Stimulated activated CD8-positive, alpha-beta memory T cell treated with anti-CD3 and anti-CD28 coated beads, Interleukin-4, amount 100 ng/mL, for 4 hours (primary cell): ENCODE measurements around the gene OTOGL.
"Not testable (repeated sequence)": the region's sequence is repeated elsewhere in the genome, so short reads cannot be mapped to it uniquely, and the experiment has no call there.

Source experiments
- DNase-seq, 2 donors: peaks; one replicate each; pipeline ENCODE4 v3.0.0-alpha.2; 2020; ENCODE audit warnings: low read depth in 2 of 2, low spot score in 1 of 2

Gene OTOGL

GRCh38 chr12:80222261-80222660, 122.9 kb downstream of the OTOGL start:
- DNase-seq = no peak

DNA sequence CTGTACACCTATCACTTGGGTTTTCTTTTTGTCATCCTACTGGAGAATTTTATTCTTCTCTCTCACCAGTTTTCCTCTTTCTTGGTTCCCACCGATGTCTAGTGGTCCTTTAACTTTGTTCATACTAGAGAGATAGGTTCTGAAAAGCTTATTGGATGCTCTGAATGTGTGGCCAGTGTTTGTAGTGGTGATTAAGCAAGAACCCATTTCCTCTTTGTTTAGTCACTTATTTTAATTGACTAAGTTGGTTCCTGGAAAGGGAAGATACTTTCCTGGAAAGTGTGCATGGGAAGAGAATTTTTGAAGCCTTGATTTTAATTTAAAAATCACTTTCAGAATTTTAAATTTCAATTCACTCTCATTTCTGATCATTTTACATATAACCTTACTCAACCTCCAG, 127.2 kb downstream of the OTOGL start:
- no peak for DNase-seq

GRCh38 chr12:80227904-80228303, 128.6 kb downstream of the OTOGL start:
- not testable (repeated sequence) for DNase-seq

- no peak for DNase-seq
Measured at GRCh38 chr12:80230068-80230467, 130.7 kb downstream of the OTOGL start.

DNA sequence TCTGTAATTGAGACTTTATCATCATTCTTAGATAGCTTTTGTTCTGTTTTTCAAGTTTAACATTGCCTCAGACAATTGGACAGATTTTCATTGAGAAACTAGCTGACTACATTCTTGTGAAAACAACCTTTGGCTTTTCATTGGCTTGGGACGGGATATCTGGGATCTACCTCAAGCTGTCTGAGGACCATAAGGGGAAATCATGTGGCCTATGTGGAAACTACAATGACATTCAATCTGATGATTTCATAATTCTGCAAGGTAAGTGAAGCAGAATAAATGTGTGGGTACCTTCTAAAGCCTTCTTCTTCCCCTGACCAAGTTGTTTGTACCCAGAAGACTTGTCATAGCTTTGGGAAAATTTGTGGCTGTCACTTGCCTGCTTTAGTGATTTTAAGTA, 133.5 kb downstream of the OTOGL start:
- DNase-seq = no peak

DNA sequence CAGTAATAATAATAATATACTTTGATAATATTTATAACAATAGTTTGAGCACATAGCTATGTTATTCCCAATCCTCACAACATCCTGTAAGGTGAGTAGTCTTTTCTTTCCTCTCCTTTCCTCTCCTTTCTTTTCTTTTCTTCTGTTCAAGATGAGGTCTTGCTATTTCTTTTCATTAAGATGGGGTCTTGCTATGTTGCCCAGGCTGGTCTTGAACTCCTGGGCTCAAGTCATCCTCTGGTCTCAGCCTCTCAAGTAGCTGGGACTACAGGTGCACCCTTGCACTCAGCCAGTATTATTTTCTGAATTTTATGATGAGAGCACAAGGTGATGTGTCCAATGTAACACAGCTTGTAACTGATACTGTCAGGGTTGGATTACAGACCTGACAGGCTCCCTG, 134.6 kb downstream of the OTOGL start:
- DNase-seq = no peak

DNA sequence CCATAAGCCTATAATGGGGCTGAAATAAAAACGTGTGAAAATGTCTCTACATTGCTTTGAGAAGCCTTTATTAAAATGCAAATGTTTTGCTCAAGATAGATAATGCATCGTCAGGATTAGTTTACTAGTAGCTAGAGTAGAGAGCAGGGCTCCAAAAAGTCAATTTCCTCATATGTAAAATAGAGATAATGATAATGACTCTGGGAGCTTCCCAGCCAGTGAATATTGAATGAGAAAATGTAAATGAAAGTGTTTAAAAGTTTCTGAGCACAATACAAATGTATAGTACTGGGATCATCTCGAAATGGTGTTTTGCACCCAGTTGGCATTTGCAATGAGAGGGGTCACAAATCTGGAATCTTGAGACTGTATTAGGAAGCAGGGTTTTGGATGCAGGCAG, 135.3 kb downstream of the OTOGL start:
- DNase-seq = no peak

DNA sequence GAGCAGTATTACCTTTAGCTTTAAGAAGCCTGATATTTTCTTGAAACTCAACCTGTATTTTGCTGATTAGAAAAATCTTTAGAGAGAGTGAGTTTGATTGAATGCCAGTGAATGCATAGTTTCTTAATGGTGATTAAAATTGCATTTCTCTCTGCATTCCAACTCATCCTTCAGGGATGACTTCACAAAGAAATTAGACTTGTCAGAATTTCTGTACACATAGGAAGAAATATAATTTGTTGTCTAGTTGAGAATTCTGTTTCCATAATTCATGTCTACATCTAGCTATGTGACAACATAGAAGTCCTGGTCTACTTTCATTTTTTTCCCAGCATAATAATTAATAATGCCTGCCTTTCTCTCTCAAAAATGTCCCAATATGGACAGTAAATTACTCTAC, 136.6 kb downstream of the OTOGL start:
- DNase-seq = no peak

DNA sequence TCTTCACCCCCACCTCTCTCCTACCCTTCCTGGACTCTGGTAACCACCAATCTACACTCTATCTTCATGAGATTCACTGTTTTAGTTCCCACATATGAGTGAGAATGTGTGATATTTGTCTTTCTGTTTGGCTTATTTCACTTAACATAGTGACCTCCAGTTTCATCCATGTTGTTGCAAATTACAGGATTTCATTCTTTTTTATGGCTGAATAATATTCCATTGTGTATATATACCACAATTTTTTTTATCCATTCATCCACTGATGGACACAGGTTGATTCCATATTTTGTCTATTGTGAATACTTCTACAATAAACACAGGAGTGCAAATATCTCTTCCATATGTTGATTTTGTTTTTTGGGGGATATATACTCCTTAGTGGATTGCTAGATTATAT, 140.5 kb downstream of the OTOGL start:
- no peak for DNase-seq

DNA sequence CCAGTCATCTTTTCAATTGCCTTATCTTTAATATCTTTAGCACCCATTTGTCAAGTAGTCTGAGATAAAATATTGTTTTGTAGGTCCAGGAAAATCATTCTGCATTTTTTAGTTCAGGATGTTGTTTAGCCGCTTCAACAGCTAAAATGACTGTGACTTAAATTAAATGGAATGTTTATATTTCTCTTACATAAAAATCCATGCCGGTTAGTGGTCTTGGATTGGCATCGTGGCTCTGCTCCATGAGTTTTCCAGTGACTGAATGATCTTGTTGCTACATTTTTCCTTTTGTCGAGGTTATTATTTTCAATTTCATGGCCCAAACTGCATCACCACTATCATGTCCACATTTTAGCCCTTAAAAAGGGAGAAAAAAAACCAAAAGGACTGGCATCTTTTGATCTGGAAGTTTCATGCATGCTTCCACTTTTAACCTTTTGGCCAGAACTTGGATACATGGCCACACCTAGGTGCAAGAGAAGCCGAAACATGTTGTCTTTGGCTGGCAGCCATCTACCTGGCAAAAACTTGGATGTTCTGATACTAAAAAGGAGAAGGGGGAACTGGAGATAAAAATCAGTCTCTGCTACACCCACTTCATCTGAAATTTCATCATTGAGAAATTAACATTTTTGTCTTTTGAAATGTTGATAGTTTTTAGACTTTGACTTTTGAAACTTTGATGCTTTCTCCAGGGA, 142.4 kb downstream of the OTOGL start:
- DNase-seq = no peak

- no peak for DNase-seq
Measured at GRCh38 chr12:80242321-80242720, 143.0 kb downstream of the OTOGL start.

DNA sequence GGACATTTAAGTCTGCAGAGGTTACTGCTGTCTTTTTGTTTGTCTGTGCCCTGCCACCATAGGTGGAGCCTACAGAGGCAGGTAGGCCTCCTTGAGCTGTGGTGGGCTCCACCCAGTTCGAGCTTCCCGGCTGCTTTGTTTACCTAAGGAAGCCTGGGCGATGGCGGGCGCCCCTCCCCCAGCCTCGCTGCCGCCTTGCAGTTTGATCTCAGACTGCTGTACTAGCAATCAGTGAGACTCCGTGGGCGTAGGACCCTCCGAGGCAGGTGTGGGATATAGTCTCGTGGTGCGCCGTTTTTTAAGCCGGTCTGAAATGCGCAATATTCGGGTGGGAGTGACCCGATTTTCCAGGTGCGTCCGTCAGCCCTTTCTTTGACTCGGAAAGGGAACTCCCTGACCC, 150.2 kb downstream of the OTOGL start:
- DNase-seq = not testable (repeated sequence)

DNA sequence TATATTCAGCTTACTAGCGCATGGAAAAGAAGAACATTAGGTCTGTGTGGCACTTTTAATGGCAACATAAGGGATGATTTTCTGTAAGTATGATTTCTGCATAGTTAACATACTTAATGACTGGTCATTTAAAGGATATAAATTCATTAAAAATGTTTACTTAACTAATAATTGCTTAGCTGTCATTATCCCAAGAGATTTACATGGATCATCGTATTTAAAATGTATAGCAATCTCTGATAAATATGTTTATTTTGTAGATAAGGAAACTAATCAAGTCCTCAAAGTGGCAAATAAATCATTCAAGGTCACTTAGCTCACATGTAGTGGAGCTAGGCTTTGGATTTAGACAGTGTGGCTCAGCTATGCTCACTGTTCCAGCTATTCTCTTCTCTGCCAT, 158.6 kb downstream of the OTOGL start:
- DNase-seq = no peak

DNA sequence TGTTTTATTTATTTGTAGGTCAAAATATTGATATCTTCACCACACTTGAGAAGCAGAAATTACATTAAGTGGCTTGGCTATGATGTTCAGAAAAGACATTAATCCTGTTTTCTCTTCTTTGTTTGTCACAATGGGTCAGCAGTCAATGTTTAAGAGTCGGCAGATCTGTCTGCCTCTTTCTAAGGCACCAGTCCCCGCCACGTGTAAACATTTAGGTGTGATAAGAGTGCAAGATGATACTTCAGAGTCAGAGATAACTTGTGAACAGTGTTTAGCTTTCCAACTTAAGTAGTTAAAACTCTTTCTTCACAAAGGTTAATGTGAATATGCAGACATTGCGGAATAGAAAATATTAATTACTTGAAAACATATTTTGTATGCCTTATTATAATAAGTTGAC, 160.9 kb downstream of the OTOGL start:
- no peak for DNase-seq

DNA sequence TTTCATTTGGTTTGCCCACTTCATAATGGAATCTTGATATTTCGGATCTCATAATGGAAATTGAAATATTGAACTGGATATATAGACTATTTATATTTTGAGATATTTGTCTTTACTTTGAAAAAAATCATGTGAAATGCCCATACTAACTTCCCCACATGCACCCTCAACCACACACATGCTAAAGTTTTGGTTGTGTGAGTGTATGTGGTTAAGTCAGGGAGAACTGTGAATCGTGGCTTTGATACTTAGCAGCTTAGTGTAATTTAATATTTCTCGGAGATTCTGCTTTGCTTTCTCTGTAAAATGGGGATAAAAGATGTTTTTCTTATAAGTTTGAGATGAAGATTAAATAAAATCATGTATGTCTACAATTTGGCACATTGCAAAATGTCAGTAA, 162.1 kb downstream of the OTOGL start:
- no peak for DNase-seq

DNA sequence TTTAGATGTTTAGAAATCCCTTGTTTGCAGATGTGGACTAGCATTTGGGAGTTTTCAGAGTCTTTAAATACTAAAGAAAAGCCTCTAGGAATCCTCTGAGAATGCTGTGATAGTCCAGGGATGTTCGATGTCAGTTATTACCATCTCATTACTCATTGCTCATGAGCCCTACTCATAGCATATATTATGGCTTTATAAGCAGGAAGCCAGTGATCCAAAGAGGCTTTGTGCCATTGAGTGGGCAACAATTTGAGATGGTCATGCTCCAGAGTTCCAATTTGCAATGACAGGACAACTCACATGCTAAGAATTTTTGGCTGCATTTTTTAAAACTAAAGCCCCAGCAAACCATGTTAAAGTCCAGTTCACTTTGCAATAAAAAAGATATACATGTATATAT, 163.0 kb downstream of the OTOGL start:
- no peak for DNase-seq

DNA sequence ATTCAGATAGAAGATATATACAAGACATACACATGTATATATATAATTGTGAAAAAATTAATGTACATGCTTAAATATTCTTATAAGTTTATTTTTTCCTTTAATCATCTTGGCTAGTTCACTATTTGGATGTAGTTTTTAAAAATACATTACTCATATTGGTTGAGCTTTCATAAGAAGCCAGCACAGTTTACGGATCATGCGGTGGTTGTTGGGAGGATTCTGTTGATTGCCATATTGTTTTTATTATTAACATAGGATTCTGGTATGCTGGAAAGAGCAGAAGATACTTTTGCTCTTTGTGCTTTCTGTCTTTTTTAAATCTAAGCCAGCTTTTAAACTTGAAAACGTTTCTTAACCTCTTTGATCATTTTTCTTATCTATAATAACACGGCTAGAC, 163.4 kb downstream of the OTOGL start:
- no peak for DNase-seq

DNA sequence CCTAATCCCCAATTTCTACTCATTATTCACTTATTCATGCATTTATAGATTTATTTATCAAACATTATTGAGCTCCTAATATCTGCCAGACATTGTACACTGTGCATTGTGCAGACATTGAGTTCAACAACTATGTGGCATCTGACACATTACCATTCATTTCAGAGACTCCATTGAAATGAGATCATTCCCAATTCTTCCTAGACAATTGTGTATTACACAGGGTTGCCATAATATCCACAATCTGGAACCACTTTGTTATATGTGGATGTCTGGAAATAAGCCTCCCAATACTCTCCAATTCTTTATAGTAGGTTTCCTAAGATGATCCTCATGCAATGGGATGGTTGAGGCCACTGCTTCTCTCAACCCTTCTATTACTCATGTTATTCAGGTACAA, 165.0 kb downstream of the OTOGL start:
- DNase-seq = no peak

GRCh38 chr12:80264891-80265290, 165.6 kb downstream of the OTOGL start:
- no peak for DNase-seq

DNA sequence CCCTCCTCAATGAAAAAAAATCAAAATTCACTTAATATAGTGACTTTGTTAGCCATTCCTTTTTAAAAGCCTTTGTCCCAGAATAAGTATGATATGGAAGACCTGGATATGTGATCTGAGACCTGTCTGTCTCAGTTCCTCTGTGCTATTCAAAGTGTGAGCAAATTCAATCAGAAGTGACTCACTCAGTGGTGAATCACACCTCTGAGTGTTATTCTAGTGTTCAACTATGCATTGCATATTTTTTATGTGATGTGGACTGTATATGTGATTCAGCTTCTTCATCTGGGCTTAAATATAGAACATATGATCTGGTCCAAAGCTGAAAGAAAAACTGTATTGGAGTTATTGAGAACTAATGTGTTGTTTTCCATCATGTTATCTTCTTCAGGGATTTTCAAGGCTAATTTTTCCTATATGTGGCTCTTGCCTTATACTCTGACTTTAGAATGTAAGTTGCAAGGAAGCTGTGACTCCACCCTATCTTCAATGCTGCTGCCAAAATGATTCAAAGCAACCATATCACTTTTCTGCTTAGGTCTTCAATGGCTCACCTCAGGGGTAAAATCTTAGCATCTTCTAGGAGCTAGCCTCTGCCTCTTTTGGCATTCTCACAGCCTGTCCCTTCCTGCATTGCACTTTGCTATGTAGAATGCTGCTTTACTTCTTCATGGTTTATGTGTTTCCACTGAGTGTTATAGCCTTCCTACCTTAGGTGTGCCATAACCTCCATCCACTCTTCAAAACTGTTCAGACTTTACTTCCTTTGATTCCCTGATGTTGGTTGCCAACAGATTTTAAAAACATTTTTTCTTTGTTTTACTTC, 169.8 kb downstream of the OTOGL start:
- DNase-seq = no peak

DNA sequence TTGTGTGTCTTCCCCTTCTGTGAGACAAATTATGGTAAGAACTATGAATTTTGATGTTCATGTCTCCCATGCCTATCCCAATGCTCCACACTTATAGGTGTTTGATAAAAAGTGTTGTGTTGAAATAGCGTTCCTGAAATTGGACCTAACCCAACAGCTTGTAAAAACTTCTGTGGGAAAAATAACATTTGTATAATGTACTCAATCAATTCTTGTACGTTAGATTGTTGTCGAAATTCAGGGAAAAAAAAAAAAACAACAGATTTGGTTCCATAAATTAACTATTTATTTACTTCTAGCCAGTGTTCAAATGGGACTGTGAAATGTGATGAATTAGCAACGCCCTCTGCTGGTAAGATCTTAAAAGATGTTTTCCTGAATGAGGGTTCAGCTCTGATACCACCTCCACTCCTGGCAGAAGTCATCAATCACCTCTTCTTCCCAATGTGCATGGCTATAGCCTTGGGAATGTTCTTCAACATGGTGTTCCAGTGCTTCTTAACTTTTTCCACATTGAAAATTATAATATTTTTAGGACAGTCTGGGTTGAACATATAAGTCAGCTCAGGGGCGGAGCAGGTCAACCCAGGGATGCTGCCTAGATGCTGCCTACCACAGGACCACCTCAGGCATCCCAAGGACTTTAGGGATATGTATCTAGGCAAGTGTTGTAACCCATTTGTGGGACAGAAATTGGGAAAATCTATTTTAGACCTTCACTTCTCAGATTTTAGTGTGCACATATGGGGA, 170.6 kb downstream of the OTOGL start:
- no peak for DNase-seq

GRCh38 chr12:80271780-80272179, 172.4 kb downstream of the OTOGL start:
- DNase-seq = no peak
